ENCODE data around the gene HP1BP3.
"Not testable (repeated sequence)": the region's sequence is repeated elsewhere in the genome, so short reads cannot be mapped to it uniquely, and the experiment has no call there.

HP1BP3 gene

DNA sequence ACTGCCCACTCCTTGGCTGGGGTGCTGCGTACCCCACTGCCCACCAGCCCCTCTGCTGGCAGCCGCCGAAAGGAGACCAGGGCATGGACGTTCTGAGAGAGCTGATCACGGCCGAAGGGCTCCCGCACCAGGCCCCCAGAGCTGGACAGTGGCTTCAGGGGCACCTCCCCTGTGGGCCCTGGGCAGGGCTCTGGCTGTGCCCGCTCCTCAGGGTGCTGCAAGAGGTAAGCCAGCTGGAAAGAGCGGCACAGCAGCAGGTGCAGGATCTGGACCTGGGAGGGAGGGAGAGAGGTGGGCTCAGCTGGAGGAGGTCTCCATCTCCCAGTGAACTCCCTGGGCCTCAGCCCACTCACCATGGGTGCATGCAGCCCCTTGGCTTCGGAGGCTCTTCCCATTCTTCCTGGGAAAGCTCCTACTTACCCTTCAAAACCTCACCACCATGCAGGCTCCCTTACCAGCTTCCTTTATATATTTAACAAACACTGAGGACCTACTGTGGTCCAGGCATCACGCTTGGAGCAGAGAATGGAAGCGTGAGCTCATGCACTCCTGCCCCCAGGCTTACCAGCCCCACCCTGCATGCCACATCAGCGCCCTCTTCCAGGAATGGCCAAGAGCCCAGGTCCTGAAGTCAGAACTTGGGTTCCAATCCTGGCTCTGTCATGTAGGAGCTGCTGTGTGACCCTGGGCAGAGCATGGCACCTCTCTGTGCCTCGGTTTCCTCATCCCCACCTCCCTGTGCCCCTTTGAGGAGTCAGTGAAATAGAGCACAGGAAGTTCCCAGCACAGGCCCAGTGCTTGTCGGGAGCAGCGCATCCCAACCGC lies 62.5 kb downstream of the HP1BP3 start:
- H3K27me3 ChIP-seq (ENCODE audit: insufficient read depth, low read length), result peaks cover 17% of the 10 kb centered on the region
- H3K36me3 ChIP-seq (ENCODE audit: insufficient read depth, low read depth, low read length), result no peaks in the 10 kb centered on the region
- no peaks in the 10 kb centered on the region for H3K9me3 ChIP-seq (ENCODE audit: insufficient read depth, low read depth, low read length)
- H3K4me3 ChIP-seq (ENCODE audit: low read length), result no peak overlapping the region
- H3K27ac ChIP-seq (ENCODE audit: low read length), result no peak overlapping the region
- no peak overlapping the region for H3K9ac ChIP-seq (ENCODE audit: low read depth, low read length)
- H3K4me1 ChIP-seq (ENCODE audit: insufficient read depth, low read length), result peaks cover 14% of the 10 kb centered on the region

DNA sequence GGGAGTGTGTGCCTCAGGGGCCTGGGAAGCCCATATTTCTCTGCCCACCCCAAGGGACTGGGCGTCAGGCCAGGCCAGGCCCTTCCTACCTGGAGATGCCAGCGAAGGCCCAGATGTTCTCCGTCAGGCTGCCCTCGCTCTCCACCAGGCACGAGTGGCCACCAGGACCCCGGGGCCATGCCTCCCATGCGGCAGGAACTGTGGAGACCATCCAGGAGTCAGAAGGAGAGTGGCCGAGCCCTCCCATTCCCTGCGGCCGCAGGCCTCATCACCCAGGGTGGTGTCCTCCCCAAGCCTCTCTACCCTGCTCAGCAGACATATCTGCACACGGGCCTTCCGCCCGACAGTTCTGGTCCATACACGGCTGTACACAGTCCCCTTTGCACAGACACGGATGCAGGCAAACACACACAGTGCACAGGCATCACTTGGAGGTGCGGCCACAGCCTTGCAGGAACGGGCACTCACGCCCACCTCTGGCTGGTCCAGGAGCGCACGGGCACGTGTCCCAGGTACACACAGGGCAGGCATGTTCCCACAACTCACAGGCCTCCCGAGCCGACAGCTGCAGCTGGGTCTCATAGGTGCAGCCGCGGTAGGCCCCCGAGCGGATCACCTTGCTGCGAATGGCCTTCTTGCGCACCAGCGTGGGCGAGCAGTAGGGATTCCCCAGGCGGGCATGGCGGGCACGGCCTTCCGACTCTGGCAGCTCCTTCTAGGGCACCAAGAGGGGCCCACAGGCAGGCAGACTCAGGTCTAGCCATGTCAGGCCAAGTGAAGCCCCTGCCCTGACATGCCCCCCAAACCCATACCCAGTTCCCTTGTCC lies 63.4 kb downstream of the HP1BP3 start:
- Histone ChIP-seq H3K9me3 (ENCODE audit: insufficient read depth, low read depth, low read length) (no peaks in the 10 kb centered on the region), H3K36me3 (ENCODE audit: insufficient read depth, low read depth, low read length) (no peaks in the 10 kb centered on the region), H3K27ac (ENCODE audit: low read length) (no peak overlapping the region), H3K4me3 (ENCODE audit: low read length) (no peak overlapping the region), H3K4me1 (ENCODE audit: insufficient read depth, low read length) (peaks cover 11% of the 10 kb centered on the region), H3K9ac (ENCODE audit: low read depth, low read length) (no peak overlapping the region), H3K27me3 (ENCODE audit: insufficient read depth, low read length) (peaks cover 17% of the 10 kb centered on the region)

DNA sequence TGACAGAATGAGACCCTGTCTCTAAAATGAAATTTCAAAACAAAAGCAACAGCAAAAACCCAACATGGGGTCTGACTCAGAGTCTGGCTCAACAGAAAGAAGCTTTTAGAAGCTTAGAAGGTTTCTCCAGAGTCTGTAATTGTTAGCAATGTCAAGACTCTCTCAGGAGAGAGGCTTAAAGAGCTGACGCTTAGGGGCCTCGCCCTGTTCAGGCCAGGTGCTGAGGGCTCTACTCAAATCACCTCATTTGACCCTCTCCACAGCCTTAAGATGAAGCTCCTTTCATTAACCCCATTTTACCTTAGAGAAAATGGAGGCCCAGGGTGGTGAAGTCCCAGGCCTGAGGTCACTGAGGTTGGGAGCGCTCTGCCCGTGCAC lies 64.0 kb downstream of the HP1BP3 start:
- Histone ChIP-seq H3K4me1 (ENCODE audit: insufficient read depth, low read length) (peaks cover 8% of the 10 kb centered on the region), H3K27me3 (ENCODE audit: insufficient read depth, low read length) (peaks cover 22% of the 10 kb centered on the region), H3K4me3 (ENCODE audit: low read length) (no peak overlapping the region), H3K27ac (ENCODE audit: low read length) (no peak overlapping the region), H3K36me3 (ENCODE audit: insufficient read depth, low read depth, low read length) (no peaks in the 10 kb centered on the region), H3K9ac (ENCODE audit: low read depth, low read length) (no peak overlapping the region), H3K9me3 (ENCODE audit: insufficient read depth, low read depth, low read length) (no peaks in the 10 kb centered on the region)

DNA sequence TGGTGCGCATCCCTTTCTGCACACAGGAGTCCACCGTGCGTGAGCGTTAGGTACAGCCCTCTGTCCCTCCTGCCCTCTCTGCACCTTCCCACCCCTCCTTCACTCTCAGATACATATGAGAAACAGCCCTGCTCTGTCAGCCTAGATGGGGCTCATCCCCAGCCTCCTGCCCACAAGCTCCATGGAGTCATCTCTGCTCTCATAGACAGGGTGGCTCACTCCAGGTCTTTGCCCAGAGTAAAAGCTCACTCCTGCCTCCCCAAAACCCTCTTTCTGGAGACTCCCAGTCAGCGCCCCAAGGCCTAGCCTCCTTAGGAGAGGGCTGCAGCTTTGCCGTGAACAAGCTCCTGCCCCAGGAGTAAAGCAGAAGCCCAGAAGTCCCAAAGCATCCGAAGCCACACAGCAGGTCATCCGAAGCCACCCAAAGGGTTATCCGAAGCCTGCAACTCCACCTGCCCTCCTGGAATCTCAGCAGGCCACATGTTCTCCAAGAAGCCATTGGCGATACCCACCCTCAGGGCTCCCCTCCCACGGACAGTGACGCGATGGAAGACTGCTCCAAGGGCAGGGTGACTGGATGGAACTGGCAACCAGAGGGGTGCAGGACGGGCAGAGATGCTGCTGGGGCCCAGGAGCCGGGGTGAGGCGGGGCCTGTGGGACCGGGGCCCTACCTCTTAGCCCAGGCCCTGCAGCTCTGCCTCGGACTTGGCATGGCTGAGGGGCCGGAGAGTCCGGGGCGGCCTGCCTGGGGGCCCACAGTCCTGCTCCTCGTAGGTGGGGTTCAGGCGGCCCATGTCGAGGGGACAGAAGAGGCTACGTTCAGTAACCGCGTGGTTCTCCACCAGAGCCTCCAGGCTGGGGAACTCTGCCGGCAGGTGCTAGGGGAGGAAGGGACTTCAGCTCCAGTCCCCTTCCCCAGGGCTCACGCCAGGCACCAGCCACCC lies 65.7 kb downstream of the HP1BP3 start:
- Histone ChIP-seq H3K36me3 (ENCODE audit: insufficient read depth, low read depth, low read length) (no peaks in the 10 kb centered on the region), H3K27ac (ENCODE audit: low read length) (no peak overlapping the region), H3K27me3 (ENCODE audit: insufficient read depth, low read length) (peaks cover 35% of the 10 kb centered on the region), H3K9ac (ENCODE audit: low read depth, low read length) (no peak overlapping the region), H3K4me1 (ENCODE audit: insufficient read depth, low read length) (no peaks in the 10 kb centered on the region; the same call in 1 of the 2 replicates), H3K9me3 (ENCODE audit: insufficient read depth, low read depth, low read length) (no peaks in the 10 kb centered on the region), H3K4me3 (ENCODE audit: low read length) (no peak overlapping the region)

DNA sequence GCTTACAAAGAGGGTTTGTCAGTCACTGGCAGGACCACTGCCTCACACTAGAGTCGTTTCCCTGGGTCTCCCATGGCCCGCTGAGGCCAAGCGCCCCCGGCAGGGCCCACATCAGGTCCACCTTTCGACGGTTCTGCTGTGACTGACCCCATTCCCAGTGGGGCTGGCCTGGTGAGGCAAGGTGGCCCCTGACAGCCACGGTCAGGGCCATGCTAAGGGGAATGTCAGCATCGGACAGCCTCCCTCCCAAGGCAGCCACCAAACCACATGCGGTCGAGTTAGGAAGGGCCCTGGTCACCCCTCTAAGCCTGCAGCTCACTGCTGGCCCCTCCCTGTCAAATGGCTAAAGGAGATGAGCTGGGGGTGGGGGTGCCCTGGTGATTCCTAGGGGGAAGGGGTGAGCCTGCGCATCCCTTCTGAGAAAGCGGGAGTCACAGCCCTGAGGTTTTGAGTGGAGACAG lies 66.4 kb downstream of the HP1BP3 start:
- no peak overlapping the region for H3K9ac ChIP-seq (ENCODE audit: low read depth, low read length)
- H3K27me3 ChIP-seq (ENCODE audit: insufficient read depth, low read length), result peaks cover 36% of the 10 kb centered on the region
- H3K4me3 ChIP-seq (ENCODE audit: low read length), result no peak overlapping the region
- no peak overlapping the region for H3K27ac ChIP-seq (ENCODE audit: low read length)
- H3K36me3 ChIP-seq (ENCODE audit: insufficient read depth, low read depth, low read length), result no peaks in the 10 kb centered on the region
- no peaks in the 10 kb centered on the region; the same call in 1 of the 2 replicates for H3K4me1 ChIP-seq (ENCODE audit: insufficient read depth, low read length)
- H3K9me3 ChIP-seq (ENCODE audit: insufficient read depth, low read depth, low read length), result no peaks in the 10 kb centered on the region

DNA sequence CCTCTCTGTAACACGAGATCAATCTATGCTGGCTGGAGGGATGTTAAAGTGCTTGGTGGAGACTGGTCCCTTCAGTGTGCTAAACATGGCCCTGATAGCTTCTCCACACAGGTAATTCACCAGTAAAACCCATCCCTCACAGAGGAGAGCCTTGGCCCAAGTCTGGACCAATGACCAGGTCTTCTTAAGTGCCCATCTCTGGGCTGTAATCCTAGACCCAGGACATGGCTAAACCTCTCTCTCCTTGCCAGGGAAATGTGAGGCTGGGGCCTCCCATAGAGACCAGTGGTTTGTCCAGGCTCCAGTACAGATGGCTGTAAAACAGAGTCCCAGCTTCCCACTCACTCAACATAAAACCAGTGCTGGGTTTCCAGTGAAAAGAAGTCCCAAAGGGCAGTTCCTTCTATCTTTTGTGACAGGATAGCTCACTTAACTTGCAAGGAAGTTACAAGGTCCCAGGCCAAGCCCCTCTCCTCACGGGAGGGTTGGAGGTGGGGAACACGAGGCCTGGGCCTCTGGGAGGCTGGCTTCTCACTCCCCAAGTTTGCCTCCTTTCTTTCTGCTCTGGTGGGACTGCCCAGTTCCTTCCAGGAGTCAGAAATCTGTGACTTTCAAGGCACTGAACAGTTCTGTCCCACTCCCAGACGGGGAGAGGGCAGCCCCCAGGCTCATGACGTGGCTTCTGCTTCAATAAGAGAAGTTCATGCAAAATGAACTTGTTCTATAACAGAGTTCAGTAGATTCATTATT lies 67.1 kb downstream of the HP1BP3 start:
- no peaks in the 10 kb centered on the region for H3K36me3 ChIP-seq (ENCODE audit: insufficient read depth, low read depth, low read length)
- no peaks in the 10 kb centered on the region; the same call in 1 of the 2 replicates for H3K4me1 ChIP-seq (ENCODE audit: insufficient read depth, low read length)
- H3K27ac ChIP-seq (ENCODE audit: low read length), result no peak overlapping the region
- H3K9me3 ChIP-seq (ENCODE audit: insufficient read depth, low read depth, low read length), result no peaks in the 10 kb centered on the region
- no peak overlapping the region for H3K9ac ChIP-seq (ENCODE audit: low read depth, low read length)
- peaks cover 36% of the 10 kb centered on the region for H3K27me3 ChIP-seq (ENCODE audit: insufficient read depth, low read length)
- H3K4me3 ChIP-seq (ENCODE audit: low read length), result no peak overlapping the region

DNA sequence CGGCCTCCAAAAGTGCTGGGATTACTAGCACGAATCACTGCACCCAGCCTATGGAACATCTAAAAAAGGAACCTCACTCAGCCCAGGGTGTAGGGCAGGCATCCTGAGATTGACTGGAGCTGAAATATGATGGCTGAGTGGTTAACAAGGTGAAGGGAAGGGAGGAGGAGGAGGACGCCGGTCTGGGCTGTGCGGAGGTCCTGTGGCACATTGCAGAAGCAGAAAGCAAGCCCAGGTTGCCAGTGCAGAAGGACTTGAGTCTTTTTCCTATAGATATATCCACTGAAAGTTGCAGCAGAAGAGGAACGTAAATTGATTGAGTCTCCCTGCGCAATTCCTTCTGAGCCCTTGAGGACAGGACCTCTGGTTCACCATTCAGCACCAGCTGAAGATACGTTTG lies 67.8 kb downstream of the HP1BP3 start:
- peaks cover 36% of the 10 kb centered on the region for H3K27me3 ChIP-seq (ENCODE audit: insufficient read depth, low read length)
- H3K27ac ChIP-seq (ENCODE audit: low read length), result no peak overlapping the region
- H3K9me3 ChIP-seq (ENCODE audit: insufficient read depth, low read depth, low read length), result no peaks in the 10 kb centered on the region
- H3K36me3 ChIP-seq (ENCODE audit: insufficient read depth, low read depth, low read length), result no peaks in the 10 kb centered on the region
- H3K9ac ChIP-seq (ENCODE audit: low read depth, low read length), result no peak overlapping the region
- no peaks in the 10 kb centered on the region; the same call in 1 of the 2 replicates for H3K4me1 ChIP-seq (ENCODE audit: insufficient read depth, low read length)
- no peak overlapping the region for H3K4me3 ChIP-seq (ENCODE audit: low read length)

DNA sequence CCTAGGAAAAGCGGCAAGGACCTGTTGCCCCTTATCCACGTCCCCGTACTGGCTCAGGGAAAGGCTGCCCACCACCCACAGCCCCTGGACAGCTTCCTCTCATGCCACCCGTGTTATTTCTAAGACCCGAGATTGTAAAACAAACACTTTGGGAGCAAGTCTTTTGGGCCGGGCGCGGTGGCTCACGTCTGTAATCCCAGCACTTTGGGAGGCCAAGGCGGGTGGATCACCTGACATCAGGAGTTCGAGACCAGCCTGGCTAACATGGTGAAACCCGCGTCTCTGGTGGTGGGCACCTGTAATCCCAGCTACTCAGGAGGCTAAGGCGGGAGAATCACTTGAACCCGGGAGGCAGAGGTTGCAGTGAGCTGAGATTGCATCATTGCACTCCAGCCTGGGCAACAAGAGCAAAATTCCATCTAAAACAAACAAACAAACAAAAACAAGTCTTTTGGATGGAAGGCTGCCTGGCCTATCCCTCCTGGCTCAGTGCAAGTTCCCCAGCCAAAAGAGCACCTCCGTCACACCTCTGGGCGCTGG lies 68.7 kb downstream of the HP1BP3 start:
- Histone ChIP-seq H3K4me3 (ENCODE audit: low read length) (peak overlapping the region; percentile 66), H3K9ac (ENCODE audit: low read depth, low read length) (peak overlapping the region; percentile 27; the same call in 1 of the 2 replicates), H3K27me3 (ENCODE audit: insufficient read depth, low read length) (peaks cover 36% of the 10 kb centered on the region)
- not testable (repeated sequence) for H3K27ac ChIP-seq (ENCODE audit: low read length); H3K9me3 ChIP-seq (ENCODE audit: insufficient read depth, low read depth, low read length); H3K36me3 ChIP-seq (ENCODE audit: insufficient read depth, low read depth, low read length); H3K4me1 ChIP-seq (ENCODE audit: insufficient read depth, low read length)

DNA sequence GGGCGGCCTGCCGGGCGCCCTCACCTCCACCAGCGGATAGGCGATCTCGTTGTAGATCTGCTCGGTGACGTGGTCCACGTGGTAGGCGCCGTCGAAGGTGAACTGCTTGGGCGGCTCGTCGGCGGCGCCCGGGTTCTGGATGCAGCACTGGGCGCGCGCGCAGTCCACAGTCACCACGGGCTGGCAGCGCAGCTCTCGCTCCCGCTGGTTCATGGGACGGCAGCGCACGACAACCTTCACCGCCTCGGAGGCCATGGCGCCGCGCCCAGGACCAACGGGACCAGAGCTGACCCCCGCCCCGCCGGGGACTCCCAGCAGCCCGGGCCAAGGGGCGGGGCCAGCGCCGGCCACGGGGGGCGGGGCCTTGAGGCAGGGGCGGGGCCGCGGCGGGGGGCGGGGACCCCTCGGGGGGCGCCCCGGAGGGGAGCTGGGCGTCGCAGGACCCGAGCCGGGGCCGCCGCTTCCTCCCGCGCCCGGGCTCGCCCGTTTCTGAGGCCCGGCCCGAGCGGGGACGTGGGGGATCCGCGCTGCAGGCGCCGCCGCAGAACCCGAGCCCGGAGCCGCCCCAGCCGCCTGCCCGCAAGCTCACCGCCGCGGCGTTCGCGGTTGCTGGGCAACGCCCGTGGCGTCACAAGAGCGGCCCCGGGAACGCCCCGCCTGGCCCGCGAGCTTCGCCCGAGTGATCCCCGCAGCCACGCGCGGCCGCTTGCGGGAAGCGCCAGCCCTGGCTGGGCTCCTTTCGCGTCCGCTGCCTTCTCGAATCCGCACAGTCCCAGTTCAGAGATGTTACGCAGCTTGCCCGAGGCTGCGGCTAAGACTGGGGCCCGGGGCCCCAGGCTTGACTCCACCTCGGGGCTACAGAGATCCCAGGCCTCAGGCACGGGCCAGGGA lies 69.4 kb downstream of the HP1BP3 start, which contains the start of gene KIF17:
Gene KIF17, minus strand, starts transcription at position 556 of the 891 bp plus-strand sequence. Its CDS starts 301 bp downstream, at position 255.
- Histone ChIP-seq H3K4me1 (ENCODE audit: insufficient read depth, low read length) (no peaks in the 10 kb centered on the region; the same call in 1 of the 2 replicates), H3K27me3 (ENCODE audit: insufficient read depth, low read length) (peaks cover 36% of the 10 kb centered on the region), H3K9me3 (ENCODE audit: insufficient read depth, low read depth, low read length) (no peaks in the 10 kb centered on the region), H3K27ac (ENCODE audit: low read length) (no peak within 1 kb of the TSS), H3K36me3 (ENCODE audit: insufficient read depth, low read depth, low read length) (no peaks in the 10 kb centered on the region), H3K4me3 (ENCODE audit: low read length) (peak within 1 kb of the TSS; percentile 66), H3K9ac (ENCODE audit: low read depth, low read length) (peak within 1 kb of the TSS; percentile 27; the same call in 1 of the 2 replicates)

DNA sequence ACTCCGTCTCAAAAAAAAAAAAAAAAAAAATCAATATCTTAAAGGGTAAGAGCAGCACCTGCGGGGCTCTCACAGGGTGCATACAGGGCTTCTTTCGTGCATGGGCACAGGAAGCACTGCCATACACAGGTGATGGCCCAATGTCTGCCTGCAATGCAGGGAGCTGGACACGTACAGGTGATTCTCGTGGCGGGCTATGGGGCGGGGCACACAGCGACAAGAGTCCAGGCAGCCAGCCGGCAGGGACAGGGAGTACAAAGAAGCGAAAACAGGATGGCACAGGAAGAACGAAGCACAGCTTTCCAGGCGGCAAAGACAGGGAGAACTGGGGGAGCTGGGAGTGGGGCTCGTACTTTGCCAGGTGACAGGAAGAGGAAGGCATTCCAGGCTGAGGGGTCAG lies 70.9 kb downstream of the HP1BP3 start:
- Histone ChIP-seq H3K9ac (ENCODE audit: low read depth, low read length) (no peak overlapping the region), H3K4me1 (ENCODE audit: insufficient read depth, low read length) (no peaks in the 10 kb centered on the region), H3K9me3 (ENCODE audit: insufficient read depth, low read depth, low read length) (no peaks in the 10 kb centered on the region), H3K27ac (ENCODE audit: low read length) (no peak overlapping the region), H3K4me3 (ENCODE audit: low read length) (0 out of 2 replicates have a peak overlapping the region, but pooled peaks have one; percentile 51), H3K27me3 (ENCODE audit: insufficient read depth, low read length) (peaks cover 36% of the 10 kb centered on the region), H3K36me3 (ENCODE audit: insufficient read depth, low read depth, low read length) (no peaks in the 10 kb centered on the region)

Data from iPS-20b (cell line).